SK-N-SH treated with all-trans-retinoic acid at 6 μM for 48 hours (cell line): Measurements from ENCODE around the gene NPAS2.

ENCODE experiments used
- GLIS3 ChIP-seq: fragments of 250-450 bp; sonication (Bioruptor Pico); IDR thresholded peaks from 2 replicates; pipeline ENCODE4 v1.5.0; 2020; ENCODE audit warnings: mild to moderate bottlenecking, moderate library complexity
- ZNF565 ChIP-seq: fragments of 450-650 bp; formaldehyde crosslinking; conservative IDR thresholded peaks from 2 replicates; pipeline ENCODE4 v1.5.0; 2020; ENCODE audit warnings: low read depth, mild to moderate bottlenecking, moderate library complexity
- ZNF70 ChIP-seq: fragments of 450-650 bp; formaldehyde crosslinking; IDR thresholded peaks from 2 replicates; pipeline ENCODE4 v1.5.0; 2020; ENCODE audit warnings: mild to moderate bottlenecking, moderate library complexity
- TF ChIP-seq, protein P1 (sequence below): fragments of 250-450 bp; sonication (Bioruptor Pico); IDR thresholded peaks from 2 replicates; pipeline ENCODE4 v1.8.0; 2020; ENCODE audit warnings: mild to moderate bottlenecking, moderate library complexity, borderline replicate concordance

DNA sequence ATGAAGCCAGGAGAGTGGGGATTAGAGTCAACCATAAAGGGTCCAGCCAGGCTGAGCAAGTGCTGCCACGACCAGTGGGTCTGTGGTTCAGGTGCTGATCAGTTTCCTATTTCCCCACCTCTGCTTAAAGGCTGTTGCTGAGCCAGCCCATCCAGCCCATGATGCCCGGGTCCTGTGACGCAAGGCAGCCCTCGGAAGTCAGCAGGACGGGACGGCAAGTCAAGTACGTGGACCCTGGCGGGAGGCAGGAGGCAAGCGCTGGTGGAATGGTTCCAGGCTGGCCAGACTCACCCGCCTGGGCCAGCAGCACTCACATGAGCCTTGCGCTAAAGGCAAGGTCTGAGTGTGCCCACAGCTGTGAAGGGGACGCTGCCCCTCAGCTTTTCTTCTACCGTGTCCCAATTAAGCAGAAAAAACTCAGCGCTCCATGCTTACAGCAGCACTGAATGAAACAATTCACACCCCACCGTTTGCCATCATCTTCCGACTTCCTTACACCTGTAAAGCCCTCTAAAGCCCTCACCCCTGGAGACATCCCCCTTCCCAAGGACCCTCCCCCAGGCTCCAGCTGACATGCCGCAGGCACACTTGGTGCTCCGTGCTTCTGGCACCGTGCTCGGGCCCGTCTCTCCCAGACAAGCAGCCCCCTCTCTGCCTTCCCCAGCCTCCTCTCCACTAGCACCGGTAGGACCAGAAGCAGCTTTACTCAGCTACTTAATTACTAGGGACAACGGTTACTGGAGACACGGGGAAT lies 170.9 kb downstream of the NPAS2 start:
- TF ChIP-seq, protein P1, sequence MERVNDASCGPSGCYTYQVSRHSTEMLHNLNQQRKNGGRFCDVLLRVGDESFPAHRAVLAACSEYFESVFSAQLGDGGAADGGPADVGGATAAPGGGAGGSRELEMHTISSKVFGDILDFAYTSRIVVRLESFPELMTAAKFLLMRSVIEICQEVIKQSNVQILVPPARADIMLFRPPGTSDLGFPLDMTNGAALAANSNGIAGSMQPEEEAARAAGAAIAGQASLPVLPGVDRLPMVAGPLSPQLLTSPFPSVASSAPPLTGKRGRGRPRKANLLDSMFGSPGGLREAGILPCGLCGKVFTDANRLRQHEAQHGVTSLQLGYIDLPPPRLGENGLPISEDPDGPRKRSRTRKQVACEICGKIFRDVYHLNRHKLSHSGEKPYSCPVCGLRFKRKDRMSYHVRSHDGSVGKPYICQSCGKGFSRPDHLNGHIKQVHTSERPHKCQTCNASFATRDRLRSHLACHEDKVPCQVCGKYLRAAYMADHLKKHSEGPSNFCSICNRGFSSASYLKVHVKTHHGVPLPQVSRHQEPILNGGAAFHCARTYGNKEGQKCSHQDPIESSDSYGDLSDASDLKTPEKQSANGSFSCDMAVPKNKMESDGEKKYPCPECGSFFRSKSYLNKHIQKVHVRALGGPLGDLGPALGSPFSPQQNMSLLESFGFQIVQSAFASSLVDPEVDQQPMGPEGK (CRISPR knock-in tag) = no peak
- TF ChIP-seq ZNF70 (CRISPR knock-in tag) = no peak
- TF ChIP-seq GLIS3 = no peak
- no peak for TF ChIP-seq ZNF565 (CRISPR knock-in tag)
